ENCODE data around the gene ABCA6.

DNA sequence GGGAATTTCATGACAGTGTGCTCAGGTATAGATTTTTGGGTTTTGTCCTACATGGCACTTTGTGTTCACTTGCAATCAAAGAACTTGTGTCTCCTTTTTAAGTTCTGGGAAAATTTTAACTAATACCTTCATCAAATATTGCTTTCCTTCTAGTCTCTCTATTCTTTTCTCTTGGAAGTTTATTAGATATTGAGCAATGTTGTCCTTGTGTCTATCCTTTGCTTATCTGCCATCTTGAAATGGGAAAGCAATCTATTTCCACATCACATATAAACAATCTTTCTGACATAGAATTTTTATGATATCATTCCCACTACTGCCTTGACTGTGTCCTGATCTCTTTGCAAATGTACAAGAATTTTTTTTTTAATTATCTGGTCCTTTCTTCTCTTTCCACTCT lies 76.6 kb downstream of the ABCA6 start:
- TF ChIP-seq, protein P1, sequence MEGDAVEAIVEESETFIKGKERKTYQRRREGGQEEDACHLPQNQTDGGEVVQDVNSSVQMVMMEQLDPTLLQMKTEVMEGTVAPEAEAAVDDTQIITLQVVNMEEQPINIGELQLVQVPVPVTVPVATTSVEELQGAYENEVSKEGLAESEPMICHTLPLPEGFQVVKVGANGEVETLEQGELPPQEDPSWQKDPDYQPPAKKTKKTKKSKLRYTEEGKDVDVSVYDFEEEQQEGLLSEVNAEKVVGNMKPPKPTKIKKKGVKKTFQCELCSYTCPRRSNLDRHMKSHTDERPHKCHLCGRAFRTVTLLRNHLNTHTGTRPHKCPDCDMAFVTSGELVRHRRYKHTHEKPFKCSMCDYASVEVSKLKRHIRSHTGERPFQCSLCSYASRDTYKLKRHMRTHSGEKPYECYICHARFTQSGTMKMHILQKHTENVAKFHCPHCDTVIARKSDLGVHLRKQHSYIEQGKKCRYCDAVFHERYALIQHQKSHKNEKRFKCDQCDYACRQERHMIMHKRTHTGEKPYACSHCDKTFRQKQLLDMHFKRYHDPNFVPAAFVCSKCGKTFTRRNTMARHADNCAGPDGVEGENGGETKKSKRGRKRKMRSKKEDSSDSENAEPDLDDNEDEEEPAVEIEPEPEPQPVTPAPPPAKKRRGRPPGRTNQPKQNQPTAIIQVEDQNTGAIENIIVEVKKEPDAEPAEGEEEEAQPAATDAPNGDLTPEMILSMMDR (IDR thresholded peaks at IDR 0.05; ENCODE audit: low read length) = no peak
- TF ChIP-seq EZH2 (IDR thresholded peaks at IDR 0.05; ENCODE audit: borderline replicate concordance, low read length) = no peak
